K562 (cell line): Measurements from ENCODE around the gene SCAMP3. TPM values are rescaled to one million over a fixed set of nuclear protein-coding genes. Genes with fewer than 3 reads are reported as not detected.

ENCODE experiments used
- FOSL1 ChIP-seq: fragments of 200-800 bp; sonication (Bioruptor generic); conservative IDR thresholded peaks from 2 replicates; pipeline ENCODE4 v1.6.1; 2016; ENCODE audit warnings: missing genetic modification characterization, missing compliant biosample characterization
- NFRKB ChIP-seq: fragments of 450-650 bp; IDR thresholded peaks from 2 replicates; pipeline ENCODE4 v1.6.1; 2016; ENCODE audit warnings: low read depth
- POLR2B ChIP-seq: fragments of 450-650 bp; IDR thresholded peaks from 2 replicates; pipeline ENCODE4 v1.6.1; 2018; ENCODE audit warnings: low read depth; ENCODE audit not compliant: partially characterized antibody
- RBBP5 ChIP-seq: fragments of 200-600 bp; sonication (generic); IDR thresholded peaks from 2 replicates; pipeline ENCODE4 v1.6.1; 2012; ENCODE audit warnings: borderline replicate concordance, mild to moderate bottlenecking, low read length, control low read depth, inconsistent platforms; ENCODE audit not compliant: insufficient read depth, poor library complexity, severe bottlenecking
- SIN3A ChIP-seq, 2 experiments: fragments of 150-350 bp in 1 of 2; IDR thresholded peaks; 2 replicates each; pipeline ENCODE4 v1.6.1; 2011 to 2016; ENCODE audit warnings: borderline replicate concordance in 2 of 2, low read depth in 2 of 2, low read length in 2 of 2, mild to moderate bottlenecking in 2 of 2, moderate library complexity in 2 of 2; ENCODE audit not compliant: control insufficient read depth in 1 of 2
- TGIF2 ChIP-seq: sonication (generic); formaldehyde crosslinking; IDR thresholded peaks from 2 replicates; pipeline ENCODE4 v1.8.1; 2022; ENCODE audit warnings: mild to moderate bottlenecking, missing genetic modification reagents, moderate library complexity
- ZNF175 ChIP-seq: fragments of 200-800 bp; sonication (Bioruptor generic); IDR thresholded peaks from 2 replicates; pipeline ENCODE4 v1.6.1; 2016; ENCODE audit warnings: low read depth, mild to moderate bottlenecking, missing genetic modification characterization, missing compliant biosample characterization
- ZNF41 ChIP-seq: fragments of 250-450 bp; sonication (Bioruptor Pico); conservative IDR thresholded peaks from 2 replicates; pipeline ENCODE4 v1.4.0; 2020; ENCODE audit warnings: mild to moderate bottlenecking
- polyA plus RNA-seq, 8 experiments: library from polyadenylated mRNA; depleted of rRNA in 4 of 8; stranded (reverse) in 5 of 8; unstranded in 3 of 8; fragments of >200 nt; fragmentation: Nextera tagmentation in 2 of 8; fragmentation: Illumina TruSeq in 1 of 8; extraction: Ambion mirVana in 2 of 8; extraction: Trizol in 1 of 8; gene quantifications; 2 replicates each; pipeline versions ENCODE4 v1.2.1 to v1.2.3, GENCODE V29; 2011 to 2014; ENCODE audit warnings: inconsistent platforms in 1 of 8, missing spikeins in 1 of 8
- total RNA-seq, 7 experiments: library from RNA; depleted of rRNA in 6 of 7; stranded (reverse); fragments of >200 nt in 6 of 7; fragmentation: Illumina TruSeq in 2 of 7; extraction: Trizol in 2 of 7; gene quantifications; 2 replicates each; pipeline versions ENCODE4 v1.2.1 to v1.2.3, GENCODE V29; 2011 to 2021; ENCODE audit warnings: low replicate concordance in 1 of 7
- TF ChIP-seq, protein P1 (sequence below), 3 experiments: fragments of 200-800 bp in 1 of 3; fragments of 250-450 bp in 1 of 3; fragments of 450-650 bp in 1 of 3; sonication (Bioruptor Pico) in 1 of 3; sonication (Bioruptor generic) in 1 of 3; formaldehyde crosslinking in 1 of 3; IDR thresholded peaks; 2 replicates each; pipeline versions ENCODE4 v1.6.1 to v1.8.0; 2016 to 2022; ENCODE audit warnings: mild to moderate bottlenecking in 2 of 3, missing genetic modification characterization in 2 of 3, missing compliant biosample characterization in 1 of 3, moderate library complexity in 1 of 3
- TF ChIP-seq, protein P2 (sequence below), 2 experiments: fragments of 450-650 bp; formaldehyde crosslinking in 1 of 2; IDR thresholded peaks; 2 replicates each; pipeline versions ENCODE4 v1.4.0 to v1.6.1; 2014 to 2020; ENCODE audit warnings: mild to moderate bottlenecking in 2 of 2, borderline replicate concordance in 1 of 2, low read depth in 1 of 2

The SCAMP3 gene
- total and polyA plus RNA-seq, 9 of the 15 experiments (the other 6 are each of a cell fraction or from before 2014, with no cell fraction given) = 14.2 to 131 (median 86.1) TPM

DNA sequence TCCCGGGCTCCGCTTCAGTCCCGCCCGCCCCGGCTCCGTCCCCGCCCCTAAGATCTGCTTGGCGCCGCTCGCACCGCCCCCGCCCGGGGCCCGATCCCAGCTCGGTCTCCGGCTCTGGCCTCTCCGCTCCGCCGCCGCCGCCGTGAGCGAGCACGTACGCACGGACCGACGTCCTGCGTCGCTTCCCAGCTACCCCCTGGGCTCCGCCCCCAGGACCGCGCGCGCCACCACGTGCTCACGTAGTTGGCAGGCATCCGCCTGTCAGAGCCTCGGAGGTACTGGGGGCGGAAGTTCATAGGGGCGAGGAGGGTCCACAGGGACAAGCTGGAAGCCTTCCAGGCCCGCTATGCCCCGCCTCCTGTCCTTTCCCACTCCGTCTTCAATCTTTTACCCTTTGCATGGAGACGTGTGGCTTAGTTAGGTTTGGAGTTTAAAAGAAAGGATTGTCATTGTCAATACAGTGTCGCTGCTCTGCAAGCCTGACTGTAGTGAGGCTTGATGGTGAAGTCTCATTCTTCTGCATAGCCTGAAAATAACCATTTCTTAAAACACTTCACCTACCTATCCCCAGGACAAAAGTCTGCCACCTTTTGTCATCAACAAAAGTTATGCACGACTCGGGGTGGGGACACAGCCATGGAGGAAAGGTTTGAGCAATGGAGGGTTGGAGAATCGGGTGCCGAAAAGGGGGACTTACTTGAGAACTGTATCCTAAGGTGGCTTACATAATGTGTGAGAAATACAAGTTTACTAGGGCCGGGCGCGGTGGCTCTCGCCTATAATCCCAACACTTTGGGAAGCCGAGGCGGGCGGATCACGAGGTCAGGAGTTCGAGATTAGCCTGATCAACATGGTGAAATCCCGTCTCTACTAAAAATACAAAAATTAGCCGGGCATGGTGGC, 11.4 kb upstream of the SCAMP3 start, which contains the start of gene CLK2 (continued):
- TF ChIP-seq, protein P1, sequence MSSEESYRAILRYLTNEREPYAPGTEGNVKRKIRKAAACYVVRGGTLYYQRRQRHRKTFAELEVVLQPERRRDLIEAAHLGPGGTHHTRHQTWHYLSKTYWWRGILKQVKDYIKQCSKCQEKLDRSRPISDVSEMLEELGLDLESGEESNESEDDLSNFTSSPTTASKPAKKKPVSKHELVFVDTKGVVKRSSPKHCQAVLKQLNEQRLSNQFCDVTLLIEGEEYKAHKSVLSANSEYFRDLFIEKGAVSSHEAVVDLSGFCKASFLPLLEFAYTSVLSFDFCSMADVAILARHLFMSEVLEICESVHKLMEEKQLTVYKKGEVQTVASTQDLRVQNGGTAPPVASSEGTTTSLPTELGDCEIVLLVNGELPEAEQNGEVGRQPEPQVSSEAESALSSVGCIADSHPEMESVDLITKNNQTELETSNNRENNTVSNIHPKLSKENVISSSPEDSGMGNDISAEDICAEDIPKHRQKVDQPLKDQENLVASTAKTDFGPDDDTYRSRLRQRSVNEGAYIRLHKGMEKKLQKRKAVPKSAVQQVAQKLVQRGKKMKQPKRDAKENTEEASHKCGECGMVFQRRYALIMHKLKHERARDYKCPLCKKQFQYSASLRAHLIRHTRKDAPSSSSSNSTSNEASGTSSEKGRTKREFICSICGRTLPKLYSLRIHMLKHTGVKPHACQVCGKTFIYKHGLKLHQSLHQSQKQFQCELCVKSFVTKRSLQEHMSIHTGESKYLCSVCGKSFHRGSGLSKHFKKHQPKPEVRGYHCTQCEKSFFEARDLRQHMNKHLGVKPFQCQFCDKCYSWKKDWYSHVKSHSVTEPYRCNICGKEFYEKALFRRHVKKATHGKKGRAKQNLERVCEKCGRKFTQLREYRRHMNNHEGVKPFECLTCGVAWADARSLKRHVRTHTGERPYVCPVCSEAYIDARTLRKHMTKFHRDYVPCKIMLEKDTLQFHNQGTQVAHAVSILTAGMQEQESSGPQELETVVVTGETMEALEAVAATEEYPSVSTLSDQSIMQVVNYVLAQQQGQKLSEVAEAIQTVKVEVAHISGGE (CRISPR knock-in tag; IDR thresholded peaks at IDR 0.05) = peak in 1 of 3 experiments; percentile 59; a peak in 1 of 6 replicates
- TF ChIP-seq TGIF2 (CRISPR knock-in tag) = 0 out of 2 replicates have a peak, but pooled peaks have one; percentile 62
- 0 out of 2 replicates have a peak, but pooled peaks have one; percentile 19 for TF ChIP-seq FOSL1 (tag)
- TF ChIP-seq, protein P2, sequence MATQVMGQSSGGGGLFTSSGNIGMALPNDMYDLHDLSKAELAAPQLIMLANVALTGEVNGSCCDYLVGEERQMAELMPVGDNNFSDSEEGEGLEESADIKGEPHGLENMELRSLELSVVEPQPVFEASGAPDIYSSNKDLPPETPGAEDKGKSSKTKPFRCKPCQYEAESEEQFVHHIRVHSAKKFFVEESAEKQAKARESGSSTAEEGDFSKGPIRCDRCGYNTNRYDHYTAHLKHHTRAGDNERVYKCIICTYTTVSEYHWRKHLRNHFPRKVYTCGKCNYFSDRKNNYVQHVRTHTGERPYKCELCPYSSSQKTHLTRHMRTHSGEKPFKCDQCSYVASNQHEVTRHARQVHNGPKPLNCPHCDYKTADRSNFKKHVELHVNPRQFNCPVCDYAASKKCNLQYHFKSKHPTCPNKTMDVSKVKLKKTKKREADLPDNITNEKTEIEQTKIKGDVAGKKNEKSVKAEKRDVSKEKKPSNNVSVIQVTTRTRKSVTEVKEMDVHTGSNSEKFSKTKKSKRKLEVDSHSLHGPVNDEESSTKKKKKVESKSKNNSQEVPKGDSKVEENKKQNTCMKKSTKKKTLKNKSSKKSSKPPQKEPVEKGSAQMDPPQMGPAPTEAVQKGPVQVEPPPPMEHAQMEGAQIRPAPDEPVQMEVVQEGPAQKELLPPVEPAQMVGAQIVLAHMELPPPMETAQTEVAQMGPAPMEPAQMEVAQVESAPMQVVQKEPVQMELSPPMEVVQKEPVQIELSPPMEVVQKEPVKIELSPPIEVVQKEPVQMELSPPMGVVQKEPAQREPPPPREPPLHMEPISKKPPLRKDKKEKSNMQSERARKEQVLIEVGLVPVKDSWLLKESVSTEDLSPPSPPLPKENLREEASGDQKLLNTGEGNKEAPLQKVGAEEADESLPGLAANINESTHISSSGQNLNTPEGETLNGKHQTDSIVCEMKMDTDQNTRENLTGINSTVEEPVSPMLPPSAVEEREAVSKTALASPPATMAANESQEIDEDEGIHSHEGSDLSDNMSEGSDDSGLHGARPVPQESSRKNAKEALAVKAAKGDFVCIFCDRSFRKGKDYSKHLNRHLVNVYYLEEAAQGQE (IDR thresholded peaks at IDR 0.05; ENCODE audit: borderline replicate concordance) = peak; percentile 70
- TF ChIP-seq, protein P2 (CRISPR knock-in tag; IDR thresholded peaks at IDR 0.05; ENCODE audit: low read depth) = no peak
- peak; percentile 64 for TF ChIP-seq NFRKB
- TF ChIP-seq POLR2B = peak; percentile 63
- no peak for TF ChIP-seq ZNF41 (CRISPR knock-in tag)
- TF ChIP-seq ZNF175 (CRISPR knock-in tag) = 0 out of 2 replicates have a peak, but pooled peaks have one; percentile 50
- TF ChIP-seq RBBP5 = peak; percentile 80
- TF ChIP-seq SIN3A (IDR thresholded peaks at IDR 0.05; ENCODE audit: borderline replicate concordance in 2 of 2, control insufficient read depth in 1 of 2, low read depth in 2 of 2, low read length in 2 of 2) = peak; percentile 44 to 95; a peak in 3 of 4 replicates
